SK-N-MC (cell line): ENCODE data around the gene NSL1.
A peak's percentile ranks its signal among the peaks of the same experiment; 100 is the strongest.
"Not testable (repeated sequence)": the region's sequence is repeated elsewhere in the genome, so short reads cannot be mapped to it uniquely, and the experiment has no call there.

Experiments
- DNase-seq: peaks from one replicate; pipeline ENCODE4 v3.0.0-alpha.2; 2011; ENCODE audit warnings: low read depth, low spot score
- H3K27ac ChIP-seq: fragments of 200-600 bp; sonication (generic); 2 replicates; pipeline ENCODE4 v1.5.1; 2016; ENCODE audit warnings: mixed run types
- H3K36me3 ChIP-seq: fragments of 200-600 bp; sonication (generic); 2 replicates; pipeline ENCODE4 v1.6.1; 2017; ENCODE audit warnings: antibody characterized with exemption, low read length, mixed read lengths; ENCODE audit not compliant: insufficient read depth
- H3K4me3 ChIP-seq: fragments of 200-600 bp; sonication (generic); 2 replicates; pipeline ENCODE4 v1.5.1; 2016
- H3K9ac ChIP-seq: fragments of 200-600 bp; sonication (generic); 2 replicates; pipeline ENCODE4 v1.8.0; 2017; ENCODE audit warnings: mixed run types, mixed read lengths; ENCODE audit not compliant: insufficient read length
- H3K9me3 ChIP-seq: fragments of 200-600 bp; sonication (generic); 2 replicates; pipeline ENCODE4 v1.6.1; 2017; ENCODE audit warnings: low read depth, mild to moderate bottlenecking, antibody characterized with exemption, low read length, moderate library complexity, mixed read lengths
- EZH2 ChIP-seq: fragments of 200-600 bp; sonication (generic); IDR thresholded peaks from one replicate; pipeline ENCODE4 v1.6.1; 2017; ENCODE audit warnings: antibody characterized with exemption
- FOXP2 ChIP-seq: optimal IDR thresholded peaks from 2 replicates; pipeline ENCODE3; 2011; ENCODE audit warnings: mild to moderate bottlenecking, moderate library complexity; ENCODE audit not compliant: insufficient read depth; ENCODE audit errors: extremely low read length, control extremely low read depth
- POLR2AphosphoS5 ChIP-seq: IDR thresholded peaks from 2 replicates; pipeline ENCODE4 v1.6.1; 2012; ENCODE audit warnings: mild to moderate bottlenecking, low read depth, low read length, borderline replicate concordance

Gene NSL1

GRCh38 chr1:212791676-212792395 lies at the start of gene NSL1, which contains the start of gene TATDN3:
Gene NSL1 (minus strand): TSS chr1:212791777. CDS start chr1:212791763, 14 bp downstream.
Gene TATDN3 (plus strand): TSS chr1:212791894. CDS start chr1:212791922, 28 bp downstream.
- DNase-seq = peak; percentile 55
- H3K4me3 ChIP-seq = peak within 1 kb of the TSS; percentile 99

GRCh38 chr1:212838145-212838544 lies 46.6 kb upstream of the NSL1 start:
- H3K9ac ChIP-seq = no peak overlapping the region
- no peak for DNase-seq
- H3K27ac ChIP-seq = no peak overlapping the region
- H3K4me3 ChIP-seq = no peak overlapping the region
- H3K36me3 ChIP-seq = no peaks in the 10 kb centered on the region
- no peak for TF ChIP-seq POLR2AphosphoS5
- no peak for TF ChIP-seq FOXP2
- no peak for TF ChIP-seq EZH2
- no peaks in the 10 kb centered on the region for H3K9me3 ChIP-seq

More at GRCh38 chr1:212791676-212792395, at the start of gene NSL1, which contains the start of gene TATDN3:
- H3K36me3 ChIP-seq = peaks cover 11% of the 10 kb centered on the region
- no peaks in the 10 kb centered on the region for H3K9me3 ChIP-seq
- no peak for TF ChIP-seq EZH2
- peak; percentile 8 for TF ChIP-seq FOXP2
- TF ChIP-seq POLR2AphosphoS5 = peak; percentile 97
- H3K9ac ChIP-seq = peak within 1 kb of the TSS; percentile 97
- H3K27ac ChIP-seq = peak within 1 kb of the TSS; percentile 72

- not testable (repeated sequence) for H3K9me3 ChIP-seq, H3K9ac ChIP-seq, H3K27ac ChIP-seq, DNase-seq, H3K4me3 ChIP-seq, H3K36me3 ChIP-seq
Observed at GRCh38 chr1:212833211-212834207, 41.9 kb upstream of the NSL1 start.

- no peak for DNase-seq
- no peaks in the 10 kb centered on the region for H3K36me3 ChIP-seq
- H3K9ac ChIP-seq = no peak overlapping the region
- H3K9me3 ChIP-seq = peaks cover 8% of the 10 kb centered on the region; the same call in 1 of the 2 replicates
- no peak overlapping the region for H3K4me3 ChIP-seq
- no peak overlapping the region for H3K27ac ChIP-seq
- no peak for TF ChIP-seq POLR2AphosphoS5
- no peak for TF ChIP-seq FOXP2
- TF ChIP-seq EZH2 = no peak
Observed at GRCh38 chr1:212828395-212828794, 36.8 kb upstream of the NSL1 start.

GRCh38 chr1:212827831-212828278 lies 36.3 kb upstream of the NSL1 start:
- Histone ChIP-seq H3K9ac (no peak overlapping the region), H3K27ac (no peak overlapping the region), H3K36me3 (no peaks in the 10 kb centered on the region), H3K4me3 (no peak overlapping the region), H3K9me3 (peaks cover 8% of the 10 kb centered on the region; the same call in 1 of the 2 replicates)
- TF ChIP-seq FOXP2 (no peak), POLR2AphosphoS5 (no peak), EZH2 (no peak)
- no peak for DNase-seq

GRCh38 chr1:212827171-212827776 lies 35.7 kb upstream of the NSL1 start:
- no peak for DNase-seq
- H3K27ac ChIP-seq = no peak overlapping the region
- H3K4me3 ChIP-seq = no peak overlapping the region
- peaks cover 8% of the 10 kb centered on the region; the same call in 1 of the 2 replicates for H3K9me3 ChIP-seq
- TF ChIP-seq POLR2AphosphoS5 (no peak), EZH2 (no peak), FOXP2 (no peak)
- H3K36me3 ChIP-seq = no peaks in the 10 kb centered on the region
- no peak overlapping the region for H3K9ac ChIP-seq

GRCh38 chr1:212825798-212826452 lies 34.3 kb upstream of the NSL1 start:
- no peak for DNase-seq
- H3K27ac ChIP-seq = no peak overlapping the region
- H3K9ac ChIP-seq = no peak overlapping the region
- H3K4me3 ChIP-seq = no peak overlapping the region
- peaks cover 8% of the 10 kb centered on the region; the same call in 1 of the 2 replicates for H3K9me3 ChIP-seq
- TF ChIP-seq EZH2 (no peak), FOXP2 (no peak), POLR2AphosphoS5 (no peak)
- no peaks in the 10 kb centered on the region for H3K36me3 ChIP-seq
